Activated naive CD4-positive, alpha-beta T cell treated with anti-CD3 and anti-CD28 coated beads for 36 hours (primary cell): Measurements from ENCODE around the gene TPST1. TPM values are rescaled to one million over a fixed set of nuclear protein-coding genes. Genes with fewer than 3 reads are reported as not detected.
"Not testable (repeated sequence)": the region's sequence is repeated elsewhere in the genome, so short reads cannot be mapped to it uniquely, and the experiment has no call there.

ENCODE experiments used
- CTCF ChIA-PET: fragments of 350-600 bp; sonication (Branson Sonifier 250); formaldehyde crosslinking; loops from one replicate; lab custom pipeline; 2021; ENCODE audit warnings: antibody characterized with exemption; lab: Charles Lee
- DNase-seq: peaks from one replicate; pipeline ENCODE4 v3.0.0-alpha.2; 2020
- H3K27ac Mint-ChIP-seq: one replicate; pipeline ENCODE4 v1.8.0; 2021; ENCODE audit warnings: mild to moderate bottlenecking, mixed read lengths
- H3K27me3 Mint-ChIP-seq: one replicate; pipeline ENCODE4 v1.8.0; 2021; ENCODE audit warnings: low read depth, mixed read lengths
- H3K36me3 Mint-ChIP-seq: one replicate; pipeline ENCODE4 v1.8.0; 2021; ENCODE audit warnings: low read depth, mixed read lengths
- H3K4me1 Mint-ChIP-seq: one replicate; pipeline ENCODE4 v1.8.0; 2021; ENCODE audit warnings: low read depth, mixed read lengths
- H3K4me3 Mint-ChIP-seq: one replicate; pipeline ENCODE4 v1.8.0; 2021; ENCODE audit warnings: mild to moderate bottlenecking, moderate library complexity, mixed read lengths
- H3K9me3 Mint-ChIP-seq: one replicate; pipeline ENCODE4 v1.8.0; 2021; ENCODE audit warnings: mixed read lengths
- intact Hi-C: fragments of 100-400 bp; cut with micrococcal nuclease; formaldehyde crosslinking; loops from one replicate; pipeline ENCODE4 v1.15.1; 2023
- total RNA-seq, 2 experiments: library from RNA; stranded (reverse); gene quantifications; one replicate each; pipeline ENCODE4 v1.2.3, GENCODE V29; 2021

The TPST1 gene
- total RNA-seq, 2 experiments from 2014 or later: 1.9 to 3.8 TPM

DNA sequence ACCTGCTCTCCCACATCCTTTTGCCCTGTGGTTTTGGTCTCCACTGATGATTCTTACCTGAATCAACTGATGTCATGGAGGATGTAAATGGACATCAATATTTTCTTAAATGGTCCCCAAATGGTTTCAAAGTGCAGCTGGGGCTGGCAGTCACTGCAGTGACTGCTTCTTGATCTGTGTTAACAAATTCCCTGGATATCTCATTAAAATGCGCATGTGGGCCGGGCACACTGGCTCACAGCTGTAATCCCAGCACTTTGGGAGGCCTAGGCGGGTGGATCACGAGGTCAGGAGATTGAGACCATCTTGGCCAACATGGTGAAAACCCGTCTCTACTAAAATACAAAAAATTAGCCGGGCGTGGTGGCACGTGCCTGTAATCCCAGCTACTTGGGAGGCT, 30.1 kb upstream of the TPST1 start:
- H3K36me3 Mint-ChIP-seq, H3K9me3 Mint-ChIP-seq, H3K27ac Mint-ChIP-seq, intact Hi-C loops, DNase-seq, H3K4me1 Mint-ChIP-seq, H3K27me3 Mint-ChIP-seq, CTCF ChIA-PET, H3K4me3 Mint-ChIP-seq: not testable (repeated sequence)

DNA sequence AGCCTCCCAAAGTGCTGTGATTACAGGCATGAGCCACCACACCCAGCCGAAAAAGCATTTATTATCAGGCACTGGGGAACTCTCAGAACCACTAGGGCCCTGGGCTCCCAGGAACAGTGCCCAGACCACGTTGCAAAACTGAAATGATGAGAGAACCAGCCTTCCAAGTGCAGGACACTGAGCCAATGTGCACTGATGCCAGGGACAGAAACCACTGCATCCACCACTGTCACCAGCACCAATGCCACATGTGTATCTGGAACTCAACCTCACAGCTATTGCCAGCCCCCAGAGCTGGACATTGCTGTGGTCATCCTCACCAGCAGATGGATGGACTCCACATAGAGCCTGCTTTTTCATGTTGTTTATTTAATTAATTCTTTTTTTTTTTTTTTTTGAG, 28.2 kb upstream of the TPST1 start:
- Mint-ChIP-seq H3K4me1 (peaks cover 5% of the 10 kb centered on the region), H3K9me3 (no peaks in the 10 kb centered on the region), H3K4me3 (no peak overlapping the region), H3K27ac (no peak overlapping the region), H3K36me3 (no peaks in the 10 kb centered on the region), H3K27me3 (no peaks in the 10 kb centered on the region)
- intact Hi-C loops: no loop called here
- CTCF ChIA-PET: interaction anchor here (0.6 kb wide), 1 partner anchor 261 kb away, joined by 3 read pairs; no protein-coding TSS in a partner anchor
- no peak for DNase-seq

DNA sequence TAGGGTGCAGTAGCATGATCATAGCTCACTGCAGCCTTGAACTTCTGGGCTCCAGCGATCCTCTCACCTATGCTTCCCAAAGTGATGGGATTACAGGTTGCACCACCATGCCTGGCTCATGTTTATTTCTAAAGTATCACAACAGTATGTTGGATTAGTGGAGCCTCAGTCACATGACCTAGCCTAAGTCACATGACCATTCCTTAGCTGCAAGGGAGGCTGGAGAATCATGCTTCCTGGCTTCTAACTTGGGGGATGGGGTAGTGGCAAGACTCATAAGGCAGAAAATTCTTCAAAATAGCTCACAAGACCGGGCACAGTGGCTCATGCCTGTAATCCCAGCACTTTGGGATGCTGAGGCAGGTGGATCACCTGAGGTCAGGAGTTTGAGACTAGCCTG, 26.9 kb upstream of the TPST1 start:
- no peak overlapping the region for H3K4me3 Mint-ChIP-seq
- DNase-seq: no peak
- no peaks in the 10 kb centered on the region for H3K36me3 Mint-ChIP-seq
- no peaks in the 10 kb centered on the region for H3K9me3 Mint-ChIP-seq
- no peaks in the 10 kb centered on the region for H3K27me3 Mint-ChIP-seq
- no peak overlapping the region for H3K27ac Mint-ChIP-seq
- H3K4me1 Mint-ChIP-seq: peaks cover under 1% of the 10 kb centered on the region
- intact Hi-C loops: no loop called here
- CTCF ChIA-PET: no interaction called here

DNA sequence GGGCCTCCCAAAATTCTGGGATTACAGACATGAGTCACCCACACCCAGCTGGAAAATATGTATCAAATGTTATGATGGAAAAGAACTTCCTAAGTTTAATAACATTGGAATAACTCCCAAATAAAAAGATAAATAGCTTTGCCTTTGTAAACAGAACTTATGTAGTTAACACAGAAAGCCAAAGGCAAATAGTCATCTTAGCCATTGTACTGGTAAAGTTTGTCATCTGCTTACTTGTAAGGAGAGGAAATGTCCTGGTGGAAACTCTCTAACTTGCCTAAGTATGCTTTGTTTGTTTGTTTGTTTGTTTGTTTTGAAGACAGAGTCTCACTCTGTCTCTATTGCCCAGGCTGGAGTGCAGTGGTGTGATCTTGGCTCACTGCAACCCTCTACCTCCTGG, 23.8 kb upstream of the TPST1 start:
- CTCF ChIA-PET: interaction anchor here (0.7 kb wide), 1 partner anchor 23 kb away, joined by 3 read pairs; the partner anchor contains the start of gene TPST1
- no peaks in the 10 kb centered on the region for H3K4me1 Mint-ChIP-seq
- no peak overlapping the region for H3K27ac Mint-ChIP-seq
- peaks cover 4% of the 10 kb centered on the region for H3K9me3 Mint-ChIP-seq
- peaks cover 3% of the 10 kb centered on the region for H3K36me3 Mint-ChIP-seq
- peaks cover 2% of the 10 kb centered on the region for H3K27me3 Mint-ChIP-seq
- H3K4me3 Mint-ChIP-seq: no peak overlapping the region
- intact Hi-C loops: no loop called here
- no peak for DNase-seq

DNA sequence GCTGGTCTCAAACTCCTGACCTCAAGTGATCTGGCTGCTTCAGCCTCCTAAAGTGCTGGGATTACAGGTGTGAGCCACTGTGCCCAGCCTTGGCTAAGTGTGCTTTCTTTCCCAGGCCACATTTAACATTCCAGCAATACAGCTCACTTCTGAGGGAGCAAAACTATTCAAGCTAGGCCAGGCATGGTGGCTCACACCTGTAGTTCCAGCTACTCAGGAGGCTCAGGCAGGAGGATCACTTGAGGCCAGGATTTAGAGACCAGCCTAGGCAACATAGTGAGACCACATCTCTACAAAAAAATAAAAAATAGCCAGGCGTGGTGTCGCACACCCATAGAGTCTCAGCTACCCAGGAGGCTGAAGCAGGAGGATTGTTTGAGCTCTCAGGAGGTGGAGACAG, 23.3 kb upstream of the TPST1 start:
- Mint-ChIP-seq H3K9me3 (peaks cover 4% of the 10 kb centered on the region), H3K27ac (no peak overlapping the region), H3K4me3 (no peak overlapping the region), H3K4me1 (no peaks in the 10 kb centered on the region), H3K27me3 (peaks cover 2% of the 10 kb centered on the region), H3K36me3 (peaks cover 3% of the 10 kb centered on the region)
- intact Hi-C loops: no loop called here
- CTCF ChIA-PET: interaction anchor here (0.7 kb wide), 1 partner anchor 23 kb away, joined by 3 read pairs; the partner anchor contains the start of gene TPST1
- DNase-seq: no peak

DNA sequence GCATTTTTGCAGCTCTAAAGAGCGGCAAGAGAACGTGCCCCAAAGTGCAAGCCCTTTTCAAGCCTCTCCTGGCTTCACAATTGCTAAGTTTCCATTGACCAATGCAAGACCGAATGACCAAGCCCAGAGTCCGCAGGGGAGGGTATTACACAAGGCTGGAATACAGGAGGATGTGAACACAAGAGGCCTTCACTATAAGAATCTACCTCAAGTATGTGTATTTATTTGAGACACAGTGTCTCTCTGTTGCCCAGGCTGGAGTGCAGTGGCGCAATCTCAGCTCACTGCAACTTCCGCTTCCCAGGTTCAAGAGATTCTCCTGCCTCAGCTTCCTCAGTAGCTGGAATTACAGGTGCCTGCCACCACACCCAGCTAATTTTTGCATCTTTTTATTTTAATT, 22.2 kb upstream of the TPST1 start:
- peaks cover 2% of the 10 kb centered on the region for H3K27me3 Mint-ChIP-seq
- H3K4me3 Mint-ChIP-seq: no peak overlapping the region
- DNase-seq: no peak
- peaks cover 3% of the 10 kb centered on the region for H3K36me3 Mint-ChIP-seq
- CTCF ChIA-PET: no interaction called here
- intact Hi-C loops: no loop called here
- H3K4me1 Mint-ChIP-seq: no peaks in the 10 kb centered on the region
- peaks cover 4% of the 10 kb centered on the region for H3K9me3 Mint-ChIP-seq
- H3K27ac Mint-ChIP-seq: no peak overlapping the region

DNA sequence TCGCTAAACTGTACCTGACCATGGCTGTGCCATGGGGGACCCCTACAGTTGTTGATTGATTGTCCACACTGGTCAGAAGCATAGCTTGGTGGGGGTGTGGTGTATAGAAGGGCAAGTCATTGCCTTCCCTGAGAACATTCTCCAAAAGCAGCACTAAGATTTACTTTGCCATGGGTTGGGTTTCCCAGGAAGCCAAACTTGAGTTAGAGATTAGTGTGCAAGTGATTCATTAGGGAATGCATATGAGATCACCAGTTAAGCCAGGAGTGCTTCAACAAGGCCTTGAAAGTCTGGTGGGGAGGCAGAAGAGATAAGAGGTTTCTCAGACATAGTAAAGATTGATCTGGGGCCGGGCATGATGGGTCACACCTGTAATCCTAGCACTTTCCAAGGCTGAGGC, 21.4 kb upstream of the TPST1 start:
- intact Hi-C loops: no loop called here
- H3K4me1 Mint-ChIP-seq: no peaks in the 10 kb centered on the region
- H3K9me3 Mint-ChIP-seq: peaks cover 4% of the 10 kb centered on the region
- H3K27me3 Mint-ChIP-seq: peaks cover 2% of the 10 kb centered on the region
- H3K27ac Mint-ChIP-seq: no peak overlapping the region
- peaks cover 3% of the 10 kb centered on the region for H3K36me3 Mint-ChIP-seq
- CTCF ChIA-PET: no interaction called here
- no peak for DNase-seq
- H3K4me3 Mint-ChIP-seq: no peak overlapping the region

DNA sequence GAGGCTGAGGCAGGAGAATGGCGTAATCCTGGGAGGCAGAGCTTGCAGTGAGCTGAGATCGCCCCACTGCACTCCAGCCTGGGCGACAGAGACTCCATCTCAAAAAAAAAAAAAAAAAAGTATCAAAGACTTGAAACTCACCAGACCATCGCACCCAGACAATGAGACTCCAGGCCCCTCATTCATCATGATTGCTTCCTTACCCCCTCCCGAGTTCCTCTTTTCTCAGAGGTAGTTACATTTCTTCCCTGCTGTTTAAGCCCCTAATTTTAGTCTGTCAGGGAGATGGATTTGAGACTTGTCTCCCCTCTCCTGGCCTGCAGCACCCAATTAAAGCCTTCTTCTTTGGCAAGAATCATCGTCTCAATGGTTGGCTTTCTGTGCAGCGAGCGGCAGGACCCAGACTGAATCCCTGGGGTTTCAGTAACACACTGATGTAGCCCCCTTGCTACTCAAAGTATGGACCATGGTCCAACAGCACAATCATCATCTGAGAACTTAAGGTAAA, 19.4 kb upstream of the TPST1 start:
- H3K4me3 Mint-ChIP-seq: no peak overlapping the region
- H3K4me1 Mint-ChIP-seq: no peaks in the 10 kb centered on the region
- H3K27ac Mint-ChIP-seq: no peak overlapping the region
- no peak for DNase-seq
- CTCF ChIA-PET: interaction anchor here (0.6 kb wide), 1 partner anchor 490 kb away, joined by 3 read pairs; no protein-coding TSS in a partner anchor
- H3K9me3 Mint-ChIP-seq: peaks cover 4% of the 10 kb centered on the region
- H3K27me3 Mint-ChIP-seq: peaks cover 2% of the 10 kb centered on the region
- H3K36me3 Mint-ChIP-seq: peaks cover 3% of the 10 kb centered on the region
- intact Hi-C loops: no loop called here

DNA sequence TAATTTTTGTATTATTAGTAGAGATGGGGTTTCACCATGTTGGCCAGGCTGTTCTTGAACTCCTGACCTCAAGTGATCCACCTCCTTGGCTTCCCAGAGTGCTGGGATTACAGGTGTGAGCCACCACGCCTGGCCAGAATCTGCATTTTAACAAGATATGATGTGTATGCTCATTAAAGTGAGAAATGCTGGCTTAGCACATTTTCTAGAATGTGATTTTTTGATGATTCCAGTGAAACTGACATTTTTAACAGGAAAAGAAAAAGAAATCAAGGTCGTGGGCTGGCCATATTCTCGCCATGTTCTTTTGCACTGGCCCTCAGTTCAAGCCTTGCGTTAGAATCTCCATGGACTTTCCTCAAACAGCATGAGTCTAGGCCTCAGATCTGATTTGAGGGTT, 18.1 kb upstream of the TPST1 start:
- H3K4me3 Mint-ChIP-seq: no peak overlapping the region
- H3K4me1 Mint-ChIP-seq: no peaks in the 10 kb centered on the region
- H3K36me3 Mint-ChIP-seq: peaks cover 3% of the 10 kb centered on the region
- peaks cover 2% of the 10 kb centered on the region for H3K27me3 Mint-ChIP-seq
- H3K27ac Mint-ChIP-seq: no peak overlapping the region
- DNase-seq: no peak
- peaks cover 4% of the 10 kb centered on the region for H3K9me3 Mint-ChIP-seq
- CTCF ChIA-PET: no interaction called here
- intact Hi-C loops: no loop called here

DNA sequence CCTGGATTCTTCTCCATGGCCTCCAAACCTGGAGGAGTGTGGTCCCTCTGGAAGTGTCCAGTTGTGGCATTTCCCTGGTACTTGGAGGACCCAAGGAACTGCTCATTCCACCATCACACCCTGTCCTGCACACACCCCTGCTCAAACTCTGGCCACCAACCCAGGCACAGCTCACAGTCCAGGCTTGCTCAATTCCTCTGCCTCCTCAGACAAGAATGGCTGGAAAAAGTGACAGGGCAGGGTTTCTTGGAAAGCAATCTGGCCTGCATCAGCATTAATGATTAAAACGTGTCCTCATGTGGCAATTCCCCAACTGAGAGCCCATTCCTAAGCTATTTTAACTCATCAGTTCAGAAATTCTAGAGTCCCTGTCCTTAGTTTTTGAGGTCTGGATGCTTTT, 17.2 kb upstream of the TPST1 start:
- H3K9me3 Mint-ChIP-seq: peaks cover 4% of the 10 kb centered on the region
- CTCF ChIA-PET: no interaction called here
- peaks cover 2% of the 10 kb centered on the region for H3K27me3 Mint-ChIP-seq
- H3K4me1 Mint-ChIP-seq: no peaks in the 10 kb centered on the region
- intact Hi-C loops: no loop called here
- peaks cover 3% of the 10 kb centered on the region for H3K36me3 Mint-ChIP-seq
- no peak for DNase-seq
- H3K4me3 Mint-ChIP-seq: no peak overlapping the region
- H3K27ac Mint-ChIP-seq: no peak overlapping the region

DNA sequence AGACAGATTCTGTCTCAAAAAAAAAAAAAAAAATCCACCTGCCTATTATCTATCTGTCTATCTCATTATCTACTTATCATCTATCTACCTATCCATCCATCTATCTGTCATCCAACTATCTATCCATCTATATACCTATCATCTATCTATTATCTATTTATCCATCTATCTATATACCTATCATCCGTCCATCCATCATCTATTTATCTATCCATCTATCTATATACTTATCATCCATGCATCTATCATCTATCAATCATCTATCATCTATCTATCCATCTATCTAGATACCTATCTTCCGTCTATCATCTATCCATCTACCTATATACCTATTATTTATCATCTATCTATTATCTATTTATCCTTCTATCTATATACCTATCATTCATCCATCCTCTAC, 16.5 kb upstream of the TPST1 start:
- DNase-seq: no peak
- Mint-ChIP-seq H3K36me3 (peaks cover 3% of the 10 kb centered on the region), H3K9me3 (peaks cover 4% of the 10 kb centered on the region), H3K27me3 (peaks cover 2% of the 10 kb centered on the region), H3K4me1 (no peaks in the 10 kb centered on the region), H3K4me3 (no peak overlapping the region), H3K27ac (no peak overlapping the region)
- intact Hi-C loops: no loop called here
- CTCF ChIA-PET: interaction anchor here (0.6 kb wide), 2 partner anchors 24 to 496 kb away, joined by 3 to 4 read pairs; no protein-coding TSS in a partner anchor

DNA sequence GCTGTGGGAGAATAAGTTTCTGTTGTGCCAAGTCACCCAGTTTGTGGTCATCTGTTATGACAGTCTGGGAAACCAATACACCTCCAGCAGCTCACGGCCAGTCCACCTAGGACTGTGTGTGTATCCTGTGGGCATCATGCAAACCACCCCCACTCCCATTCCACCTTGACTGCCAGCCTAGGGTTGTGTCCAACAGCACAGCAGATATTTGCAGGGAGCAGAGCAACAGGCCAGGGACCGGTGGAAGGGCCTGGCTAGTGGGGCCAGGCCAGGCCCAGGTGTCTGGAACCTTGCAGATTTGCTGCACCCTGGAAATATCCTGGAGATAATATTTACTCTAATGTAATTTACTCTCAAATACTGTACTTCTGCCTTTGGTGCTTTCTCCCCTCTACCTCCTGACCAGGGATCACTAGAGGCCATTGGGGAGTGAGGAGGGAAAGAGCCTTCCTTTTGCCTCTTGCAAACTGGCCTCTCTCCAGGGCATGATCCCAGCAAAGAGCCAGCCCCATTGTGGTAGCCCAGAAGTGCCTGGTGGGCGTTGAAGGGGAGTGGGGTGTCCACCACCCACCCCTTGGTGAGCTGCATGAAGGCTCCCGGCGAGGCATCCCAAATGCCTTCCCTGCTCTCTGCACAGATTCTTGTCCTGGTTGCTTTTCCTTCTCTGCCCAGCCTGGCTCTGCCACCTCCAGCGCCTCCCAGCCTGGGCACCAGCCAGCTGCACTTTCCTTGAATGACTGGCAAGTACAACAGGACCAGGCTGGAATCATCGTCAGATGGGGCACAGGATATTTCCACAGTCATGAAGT, 15.2 kb upstream of the TPST1 start:
- intact Hi-C loops: no loop called here
- H3K27ac Mint-ChIP-seq: no peak overlapping the region
- H3K27me3 Mint-ChIP-seq: peaks cover 2% of the 10 kb centered on the region
- H3K4me1 Mint-ChIP-seq: no peaks in the 10 kb centered on the region
- CTCF ChIA-PET: no interaction called here
- H3K36me3 Mint-ChIP-seq: peaks cover 3% of the 10 kb centered on the region
- no peak for DNase-seq
- H3K4me3 Mint-ChIP-seq: no peak overlapping the region
- H3K9me3 Mint-ChIP-seq: peaks cover 4% of the 10 kb centered on the region

DNA sequence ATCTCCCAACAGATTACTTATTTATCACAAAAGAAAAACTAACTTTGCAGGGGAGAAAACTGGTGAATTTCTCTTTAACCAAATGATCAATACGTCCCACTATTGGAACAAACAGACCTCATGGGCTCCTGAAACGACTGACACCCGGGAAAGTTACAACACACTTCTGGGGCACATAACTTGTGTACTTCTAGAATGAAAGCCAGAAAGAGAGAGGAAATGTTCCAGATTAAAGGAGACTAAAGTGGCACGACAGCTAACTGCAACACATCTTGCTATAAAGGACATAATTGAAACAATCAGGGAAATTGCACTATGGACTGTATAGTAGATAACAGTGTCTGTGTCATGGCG, 14.7 kb upstream of the TPST1 start:
- Mint-ChIP-seq H3K27ac (no peak overlapping the region), H3K27me3 (peaks cover 2% of the 10 kb centered on the region), H3K4me3 (no peak overlapping the region), H3K4me1 (no peaks in the 10 kb centered on the region), H3K36me3 (peaks cover 3% of the 10 kb centered on the region), H3K9me3 (peaks cover 4% of the 10 kb centered on the region)
- DNase-seq: no peak
- intact Hi-C loops: no loop called here
- CTCF ChIA-PET: no interaction called here
